IMR-90 (cell line): ENCODE measurements around the gene PTGES. TPM values are rescaled to one million over a fixed set of nuclear protein-coding genes. Genes with fewer than 3 reads are reported as not detected.

ENCODE experiments used
- ATAC-seq: fragments of 200-7000 bp; cut with Tn5 transposase; 2 replicates; pipeline ENCODE4 v1.9.1; 2020; ENCODE audit warnings: low read depth, mild to moderate bottlenecking, moderate library complexity
- BruUV-seq: library from RNA; stranded (reverse); fragments of 400-500 nt; replicated peaks from 2 replicates; lab custom pipeline; 2021; lab: Mats Ljungman, UMichigan
- CTCF ChIA-PET: fragments of 300-600 bp; formaldehyde crosslinking; extraction: SDS; loops from one replicate; lab custom pipeline; 2021; ENCODE audit warnings: antibody characterized with exemption; lab: Yijun Ruan, JAX
- POLR2A ChIA-PET: fragments of 300-600 bp; sonication (Branson Sonifier 250); formaldehyde crosslinking; loops from one replicate; lab custom pipeline; 2022; ENCODE audit warnings: antibody characterized with exemption; ENCODE audit not compliant: unreplicated experiment; lab: Charles Lee
- DNase-seq: peaks from one replicate; pipeline ENCODE4 v3.0.0; 2013
- H2AFZ ChIP-seq: replicated peaks from 2 replicates; pipeline ENCODE3; 2013; ENCODE audit warnings: low read length, mild to moderate bottlenecking; ENCODE audit not compliant: poor library complexity
- H2AK5ac ChIP-seq: 2 replicates; pipeline ENCODE4 v1.6.1; 2013; ENCODE audit warnings: low read depth, low read length, inconsistent platforms
- H2AK9ac ChIP-seq: replicated peaks from 2 replicates; pipeline ENCODE3; 2013; ENCODE audit warnings: mild to moderate bottlenecking, low read depth, low read length, moderate library complexity; ENCODE audit not compliant: poor library complexity
- H2BK120ac ChIP-seq: 2 replicates; pipeline ENCODE4 v1.6.1; 2013; ENCODE audit warnings: low read depth, low read length, inconsistent platforms
- H2BK15ac ChIP-seq: 3 replicates; pipeline ENCODE4 v1.6.1; 2013; ENCODE audit warnings: low read depth, low read length, inconsistent platforms
- H2BK20ac ChIP-seq: 2 replicates; pipeline ENCODE4 v1.6.1; 2013; ENCODE audit warnings: low read depth, mild to moderate bottlenecking, inconsistent platforms, low read length, moderate library complexity
- H2BK5ac ChIP-seq: 2 replicates; pipeline ENCODE4 v1.6.1; 2013; ENCODE audit warnings: mild to moderate bottlenecking, low read depth, low read length, inconsistent platforms; ENCODE audit not compliant: poor library complexity, severe bottlenecking
- H3K14ac ChIP-seq: replicated peaks from 2 replicates; pipeline ENCODE4 v1.6.1; 2013; ENCODE audit warnings: low read depth, low read length, inconsistent platforms
- H3K18ac ChIP-seq: 2 replicates; pipeline ENCODE4 v1.6.1; 2013; ENCODE audit warnings: low read depth, low read length, control low read depth
- H3K23ac ChIP-seq: 2 replicates; pipeline ENCODE4 v1.6.1; 2013; ENCODE audit warnings: low read depth, low read length, inconsistent platforms
- H3K27ac ChIP-seq: 2 replicates; pipeline ENCODE4 v1.5.1; 2013; ENCODE audit warnings: mild to moderate bottlenecking, control low read depth, low read length; ENCODE audit not compliant: insufficient read depth
- H3K27me3 ChIP-seq: 2 replicates; pipeline ENCODE4 v1.6.1; 2013; ENCODE audit warnings: low read length; ENCODE audit not compliant: control insufficient read depth, insufficient read depth
- H3K36me3 ChIP-seq: 2 replicates; pipeline ENCODE4 v1.6.1; 2013; ENCODE audit warnings: low read length, mixed read lengths; ENCODE audit not compliant: control insufficient read depth, insufficient read depth
- H3K4ac ChIP-seq: 2 replicates; pipeline ENCODE4 v1.6.1; 2013; ENCODE audit warnings: low read depth, low read length, inconsistent platforms
- H3K4me1 ChIP-seq: 2 replicates; pipeline ENCODE4 v1.6.1; 2013; ENCODE audit warnings: low read length, mixed read lengths; ENCODE audit not compliant: control insufficient read depth, insufficient read depth
- H3K4me2 ChIP-seq: 2 replicates; pipeline ENCODE4 v1.6.1; 2013; ENCODE audit warnings: low read depth, mild to moderate bottlenecking, control low read depth, low read length, moderate library complexity
- H3K4me3 ChIP-seq: 2 replicates; pipeline ENCODE4 v1.5.1; 2013; ENCODE audit warnings: low read depth, mild to moderate bottlenecking, control low read depth, low read length, moderate library complexity; ENCODE audit not compliant: insufficient read depth
- H3K56ac ChIP-seq: 2 replicates; pipeline ENCODE4 v1.6.1; 2013; ENCODE audit warnings: low read length, inconsistent platforms; ENCODE audit not compliant: insufficient read depth; ENCODE audit errors: extremely low read depth
- H3K79me1 ChIP-seq, 2 experiments: 2 replicates each; pipeline ENCODE4 v1.6.1; 2013; ENCODE audit warnings: low read length in 2 of 2, inconsistent platforms in 1 of 2, low read depth in 1 of 2
- H3K9ac ChIP-seq: 2 replicates; pipeline ENCODE4 v1.6.1; 2013; ENCODE audit warnings: low read depth, low read length, control low read depth
- H3K9me1 ChIP-seq: 2 replicates; pipeline ENCODE4 v1.6.1; 2013; ENCODE audit warnings: low read length, inconsistent platforms; ENCODE audit not compliant: insufficient read depth
- H3K9me3 ChIP-seq: 2 replicates; pipeline ENCODE4 v1.6.1; 2013; ENCODE audit warnings: low read length; ENCODE audit not compliant: control insufficient read depth, insufficient read depth
- H4K20me1 ChIP-seq: 2 replicates; pipeline ENCODE4 v1.6.1; 2013; ENCODE audit warnings: low read length, inconsistent platforms; ENCODE audit not compliant: insufficient read depth
- H4K5ac ChIP-seq: 2 replicates; pipeline ENCODE4 v1.6.1; 2013; ENCODE audit warnings: mild to moderate bottlenecking, low read depth, low read length, control low read depth
- H4K8ac ChIP-seq, 2 experiments: 2 replicates each; pipeline ENCODE4 v1.6.1; 2013; ENCODE audit warnings: low read depth in 2 of 2, low read length in 2 of 2, control low read depth in 1 of 2, inconsistent platforms in 1 of 2
- H4K91ac ChIP-seq: 2 replicates; pipeline ENCODE4 v1.6.1; 2013; ENCODE audit warnings: low read depth, low read length, inconsistent platforms; ENCODE audit not compliant: insufficient read depth
- CEBPB ChIP-seq: IDR thresholded peaks from 2 replicates; pipeline ENCODE4 v1.6.1; 2012; ENCODE audit warnings: low read depth, low read length, improper control_type of control experiment
- ELK1 ChIP-seq: fragments of 150-350 bp; IDR thresholded peaks from 2 replicates; pipeline ENCODE4 v1.6.1; 2016; ENCODE audit warnings: low read depth, mild to moderate bottlenecking, low read length, moderate library complexity, borderline replicate concordance
- MAFK ChIP-seq: IDR thresholded peaks from 2 replicates; pipeline ENCODE4 v1.6.1; 2012; ENCODE audit warnings: low read depth, low read length, improper control_type of control experiment
- NFE2L2 ChIP-seq: fragments of 150-350 bp; IDR thresholded peaks from 2 replicates; pipeline ENCODE4 v1.6.1; 2016; ENCODE audit warnings: low read depth, mild to moderate bottlenecking, low read length
- RAD21 ChIP-seq: IDR thresholded peaks from 2 replicates; pipeline ENCODE4 v1.6.1; 2012; ENCODE audit warnings: low read length, improper control_type of control experiment
- SMC3 ChIP-seq: fragments of 150-350 bp; IDR thresholded peaks from 2 replicates; pipeline ENCODE4 v1.6.1; 2016; ENCODE audit warnings: low read depth, mild to moderate bottlenecking, antibody characterized with exemption, low read length, moderate library complexity
- WGBS, 2 experiments: methylation state at CpG; one replicate each; pipeline versions ENCODE4 v1.1.5 to v1.1.7; 2013; ENCODE audit warnings: missing lambda C conversion rate in 2 of 2; ENCODE audit not compliant: insufficient read length in 1 of 2; ENCODE audit errors: extremely low coverage in 2 of 2; 5-methylcytosine and 5-hydroxymethylcytosine counted together
- dilution Hi-C: fragments of 300-500 bp; cut with HindIII; formaldehyde crosslinking; loops from one replicate; pipeline ENCODE4 v1.14.3; 2018; ENCODE audit warnings: low sequenced_read_pairs; ENCODE audit not compliant: unreplicated experiment
- in situ Hi-C: fragments of 300-500 bp; cut with MboI; formaldehyde crosslinking; loops from 3 replicates; pipeline ENCODE4 v1.14.3; 2019; ENCODE audit warnings: low sequenced_read_pairs, inconsistent platforms, mixed read lengths
- intact Hi-C: fragments of 100-400 bp; cut with micrococcal nuclease; formaldehyde crosslinking; loops from 2 replicates; pipeline ENCODE4 v1.10.0; 2022
- polyA plus RNA-seq, 3 experiments: library from polyadenylated mRNA; depleted of rRNA; stranded (reverse); fragments of >200 nt; gene quantifications; 2 replicates each; pipeline ENCODE4 v1.2.3, GENCODE V29; 2012; ENCODE audit warnings: low replicate concordance in 1 of 3
- total RNA-seq: library from RNA; depleted of rRNA; stranded (reverse); fragments of >200 nt; gene quantifications from 2 replicates; pipeline ENCODE4 v1.2.3, GENCODE V29; 2012

PTGES gene
- total and polyA plus RNA-seq, 2 of the 4 experiments (the other 2 are of a cell fraction) = 3.2 to 6.3 TPM

GRCh38 chr9:129704807-129705206 lies 48.0 kb downstream of the PTGES start:
- Histone ChIP-seq H3K36me3 (peaks cover 8% of the 10 kb centered on the region), H2BK20ac (no peak overlapping the region), H3K27me3 (no peaks in the 10 kb centered on the region), H3K9me3 (no peaks in the 10 kb centered on the region), H2BK5ac (no peak overlapping the region), H2AK9ac (no peak overlapping the region), H2BK120ac (peak overlapping the region; percentile 28; the same call in 1 of the 2 replicates), H3K27ac (no peak overlapping the region), H3K4me2 (no peak overlapping the region), H3K23ac (no peak overlapping the region), H3K79me1 (peaks cover 39 to 82% of the 10 kb centered on the region in 2 experiments), H4K20me1 (no peaks in the 10 kb centered on the region), H3K9ac (no peak overlapping the region), H4K8ac (no peak overlapping the region; a peak in 1 of 4 replicates), H3K9me1 (peaks cover 34% of the 10 kb centered on the region), H3K56ac (no peak overlapping the region), H4K5ac (no peak overlapping the region), H3K4ac (peak overlapping the region; percentile 23; the same call in 1 of the 2 replicates), H2AFZ (no peak overlapping the region), H3K4me1 (peaks cover 38% of the 10 kb centered on the region), H3K18ac (no peak overlapping the region), H3K14ac (no peak overlapping the region), H2BK15ac (no peak overlapping the region), H4K91ac (peak overlapping the region; percentile 51; the same call in 1 of the 2 replicates), H3K4me3 (no peak overlapping the region), H2AK5ac (no peak overlapping the region)
- 90% methylated on average over 2 of the region's 8 CpGs; no CpG with 5 or more reads in 1 of the 2 experiments for WGBS, 2 experiments
- POLR2A ChIA-PET = no interaction called here
- intact Hi-C loops = no loop called here
- no peak for TF ChIP-seq ELK1
- TF ChIP-seq CEBPB = no peak
- no peak for TF ChIP-seq RAD21
- no peak for TF ChIP-seq MAFK
- TF ChIP-seq NFE2L2 = no peak
- TF ChIP-seq SMC3 = no peak
- BruUV-seq = no TSS peak
- in situ Hi-C loops = no loop called here
- DNase-seq (no peak), ATAC-seq (no peak)
- dilution Hi-C loops = no loop called here
- CTCF ChIA-PET = no interaction called here
